Adrenal gland (tissue), 12 donors: ENCODE data around the gene CIB4. TPM values are rescaled to one million over a fixed set of nuclear protein-coding genes. Genes with fewer than 3 reads are reported as not detected.

Experiments used
- DNase-seq, 7 donors: peaks; one replicate each; pipeline ENCODE4 v3.0.0-alpha.2; 2019 to 2020
- H3K27ac ChIP-seq, 5 donors: fragments of 200-600 bp; sonication (generic) in 4 of 5; 1 replicate in 3 of 5; 2 replicates in 2 of 5; pipeline versions ENCODE4 v1.5.1 to v1.8.0; 2016 to 2020; ENCODE audit warnings: mild to moderate bottlenecking in 1 of 5
- H3K27me3 ChIP-seq: fragments of 200-600 bp; 2 replicates; pipeline ENCODE4 v1.8.0; 2021
- H3K36me3 ChIP-seq, 2 donors: fragments of 200-600 bp; replicated peaks in 1 of 2; 1 replicate in 1 of 2; 2 replicates in 1 of 2; pipeline versions ENCODE4 v1.5.1 to v1.8.0; 2018 to 2022
- H3K4me1 ChIP-seq, 2 donors: fragments of 200-600 bp; replicated peaks in 1 of 2; 1 replicate in 1 of 2; 2 replicates in 1 of 2; pipeline versions ENCODE4 v1.5.1 to v1.8.0; 2018 to 2021
- H3K4me3 ChIP-seq, 4 donors: fragments of 200-600 bp; sonication (generic) in 3 of 4; one replicate each; pipeline ENCODE4 v1.5.1; 2016 to 2018
- H3K9me3 ChIP-seq, 3 donors: fragments of 200-600 bp; sonication (generic) in 1 of 3; replicated peaks in 1 of 3; 1 replicate in 2 of 3; 2 replicates in 1 of 3; pipeline versions ENCODE4 v1.5.1 to v1.8.0; 2016 to 2021
- POLR2A ChIP-seq, 2 donors: fragments of 450-650 bp; IDR thresholded peaks; one replicate each; pipeline ENCODE4 v1.6.1; 2017; ENCODE audit warnings: antibody characterized with exemption in 2 of 2, mild to moderate bottlenecking in 2 of 2, moderate library complexity in 1 of 2
- WGBS, 4 donors: extraction: QIAGEN DNeasy Blood & Tissue Kit in 2 of 4; methylation state at CpG; one replicate each; pipeline versions ENCODE4 v1.1.5 to v1.1.7; 2013 to 2017; 5-methylcytosine and 5-hydroxymethylcytosine counted together
- intact Hi-C, 2 donors: fragments of 100-400 bp; cut with DNase I; formaldehyde crosslinking; loops; one replicate each; pipeline versions ENCODE4 v1.14.1 to v1.15.0; 2022 to 2023
- polyA plus RNA-seq, 3 donors: library from polyadenylated mRNA; stranded (reverse); fragments of 200-250 nt in 2 of 3; fragments of 350-450 nt in 1 of 3; fragmentation: Illumina TruSeq in 1 of 3; extraction: RNeasy Lipid Tissue Mini Kit (QIAGEN cat#74804) in 1 of 3; gene quantifications; one replicate each; pipeline ENCODE4 v1.2.3, GENCODE V29; 2013 to 2014
- total RNA-seq, 9 donors: library from RNA; depleted of rRNA in 4 of 9; stranded (reverse); fragments of >200 nt in 4 of 9; fragments of 120-200 nt in 1 of 9; fragmentation: NEBNext Ultra II Directional in 1 of 9; extraction: Animal tissue kit (Norgen Biotek cat#: 25700) in 1 of 9; gene quantifications; one replicate each; pipeline versions ENCODE4 v1.1.0 to v1.2.4, GENCODE V29; 2013 to 2023
- TF ChIP-seq, protein P1 (sequence below), 6 experiments: fragments of 450-650 bp in 4 of 6; fragments of 200-600 bp in 2 of 6; sonication (generic) in 1 of 6; IDR thresholded peaks; 1 replicate in 5 of 6; 2 replicates in 1 of 6; pipeline versions ENCODE4 v1.5.1 to v1.8.0; 2016 to 2021; ENCODE audit warnings: antibody characterized with exemption in 6 of 6, mild to moderate bottlenecking in 2 of 6, moderate library complexity in 1 of 6
- donor health status: healthy with polysubstance abuse.
- donor health status: Bipolar disorder and iron deficiency.
- donor health status: DM: yes; HTN: yes; CAD: no.
- donor health status: DM: no; HTN: no; CAD: no.
- donor health status: DM: no; HTN: no; CAD: no.
- donor health status: DM: yes; HTN: yes; CAD: no.

CIB4 gene
- total and polyA plus RNA-seq, 12 donors, result 2.2 to 10.1 (median 3.5) TPM; not detected in 2

DNA sequence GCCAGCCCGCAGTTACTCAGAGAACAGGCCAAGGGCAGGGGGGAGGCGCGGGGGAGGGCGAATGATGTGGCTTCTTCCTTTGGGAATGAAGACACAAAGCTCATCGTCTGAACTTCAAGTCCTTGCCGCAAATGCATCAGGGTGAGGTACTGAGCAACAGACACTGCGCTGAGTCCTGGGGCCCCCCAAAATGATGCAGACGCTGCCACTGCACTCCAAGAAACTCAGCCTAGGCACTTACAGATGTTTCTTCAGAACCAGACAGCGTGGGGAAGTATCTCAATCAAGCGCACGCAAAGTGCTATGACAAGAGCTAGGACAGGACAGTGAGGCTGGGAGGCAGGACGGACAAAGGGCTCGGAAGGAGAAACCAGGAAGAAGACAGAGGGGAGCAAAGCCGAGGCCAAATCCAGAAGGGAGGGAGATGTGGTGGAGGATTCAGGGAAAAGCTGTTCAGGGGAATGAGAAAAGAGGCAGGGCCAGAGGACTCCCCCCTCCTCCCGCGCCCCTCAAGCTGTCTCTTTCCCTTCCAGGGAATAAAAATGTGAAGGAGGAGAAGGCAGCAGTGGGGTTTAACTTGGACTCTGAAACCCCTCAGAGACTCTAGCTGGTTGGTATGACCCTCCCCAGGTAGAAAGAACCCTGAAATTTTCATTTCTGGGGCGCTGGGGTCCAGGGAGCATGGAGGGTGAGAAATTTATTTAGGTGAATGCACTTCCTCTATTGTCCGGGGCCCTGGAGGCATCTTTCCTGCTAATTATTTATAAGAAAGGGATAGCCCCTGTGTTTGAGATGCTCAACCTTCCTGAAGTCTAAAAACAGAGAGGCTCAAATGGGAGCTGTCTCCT, 34.9 kb downstream of the CIB4 start:
- Histone ChIP-seq H3K36me3 (no peaks in the 10 kb centered on the region), H3K27me3 (no peaks in the 10 kb centered on the region), H3K27ac (peak overlapping the region; percentile 13 to 87 (median 78)), H3K4me3 (no peak overlapping the region), H3K4me1 (peaks cover 10 to 16% of the 10 kb centered on the region in 2 donors), H3K9me3 (no peaks in the 10 kb centered on the region)
- intact Hi-C loops, result loop anchor here (5.0 kb wide), 1 partner anchor 136 kb away; no protein-coding TSS in a partner anchor
- peak; percentile 86 to 95 (median 92) for DNase-seq
- WGBS, 4 donors, result 48 to 57% (median 53%) methylated on average over 11 to 18 of the region's 18 CpGs
- TF ChIP-seq, protein P1, sequence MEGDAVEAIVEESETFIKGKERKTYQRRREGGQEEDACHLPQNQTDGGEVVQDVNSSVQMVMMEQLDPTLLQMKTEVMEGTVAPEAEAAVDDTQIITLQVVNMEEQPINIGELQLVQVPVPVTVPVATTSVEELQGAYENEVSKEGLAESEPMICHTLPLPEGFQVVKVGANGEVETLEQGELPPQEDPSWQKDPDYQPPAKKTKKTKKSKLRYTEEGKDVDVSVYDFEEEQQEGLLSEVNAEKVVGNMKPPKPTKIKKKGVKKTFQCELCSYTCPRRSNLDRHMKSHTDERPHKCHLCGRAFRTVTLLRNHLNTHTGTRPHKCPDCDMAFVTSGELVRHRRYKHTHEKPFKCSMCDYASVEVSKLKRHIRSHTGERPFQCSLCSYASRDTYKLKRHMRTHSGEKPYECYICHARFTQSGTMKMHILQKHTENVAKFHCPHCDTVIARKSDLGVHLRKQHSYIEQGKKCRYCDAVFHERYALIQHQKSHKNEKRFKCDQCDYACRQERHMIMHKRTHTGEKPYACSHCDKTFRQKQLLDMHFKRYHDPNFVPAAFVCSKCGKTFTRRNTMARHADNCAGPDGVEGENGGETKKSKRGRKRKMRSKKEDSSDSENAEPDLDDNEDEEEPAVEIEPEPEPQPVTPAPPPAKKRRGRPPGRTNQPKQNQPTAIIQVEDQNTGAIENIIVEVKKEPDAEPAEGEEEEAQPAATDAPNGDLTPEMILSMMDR (IDR thresholded peaks at IDR 0.05), result no peak
- peak in 1 of 2 donors; percentile 54 for TF ChIP-seq POLR2A (IDR thresholded peaks at IDR 0.05)

DNA sequence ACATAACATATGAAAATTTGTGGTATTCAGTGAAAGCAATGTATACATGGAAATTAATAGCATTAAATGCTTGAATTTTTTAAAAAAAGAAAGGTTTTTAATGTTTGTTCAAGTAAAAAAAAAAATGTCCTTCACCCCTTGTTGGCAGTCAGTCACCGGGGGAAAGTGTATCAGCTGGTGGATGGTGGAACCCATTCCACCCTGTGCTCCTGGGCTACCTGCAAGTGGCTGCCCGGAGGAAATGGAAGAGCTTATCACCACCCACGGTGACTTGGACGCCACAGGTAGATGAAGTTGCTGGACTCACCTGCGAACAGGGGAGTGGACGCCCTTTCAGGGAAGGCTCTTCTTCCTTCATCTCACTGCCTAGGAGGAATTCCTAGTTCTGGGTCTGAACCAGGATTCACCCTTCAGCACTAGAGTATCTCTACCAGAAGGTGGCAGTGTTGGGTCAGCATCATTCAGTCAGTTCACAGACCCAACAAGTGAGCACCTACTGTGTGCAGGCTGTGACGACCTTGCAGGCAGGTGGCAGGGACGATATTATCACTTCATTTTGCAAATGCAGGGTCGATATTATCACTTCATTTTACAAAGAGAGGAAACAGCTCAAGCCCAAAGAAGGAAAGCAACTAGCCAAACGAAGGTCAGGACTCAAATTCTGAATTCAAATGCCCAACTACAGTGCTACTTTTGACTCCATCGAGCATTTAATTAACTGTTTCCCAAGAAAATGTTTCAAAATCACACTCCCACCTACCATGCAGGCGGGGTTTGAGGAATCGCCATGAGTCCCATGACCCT, 35.8 kb downstream of the CIB4 start:
- DNase-seq, result peak; percentile 48 to 77 (median 70)
- H3K4me1 ChIP-seq, result peaks cover 10 to 13% of the 10 kb centered on the region in 2 donors
- no peaks in the 10 kb centered on the region for H3K9me3 ChIP-seq
- peak overlapping the region; percentile 13 to 87 (median 78) for H3K27ac ChIP-seq
- no peaks in the 10 kb centered on the region for H3K27me3 ChIP-seq
- H3K4me3 ChIP-seq, result no peak overlapping the region
- TF ChIP-seq POLR2A (IDR thresholded peaks at IDR 0.05), result no peak
- TF ChIP-seq, protein P1 (IDR thresholded peaks at IDR 0.05), result peak; percentile 80 to 98 (median 94)
- no peaks in the 10 kb centered on the region for H3K36me3 ChIP-seq
- 17 to 22% (median 18%) methylated on average over 12 to 13 of the region's 13 CpGs for WGBS, 4 donors
- intact Hi-C loops, result loop anchor here (5.0 kb wide), 1 partner anchor 137 kb away; no protein-coding TSS in a partner anchor

DNA sequence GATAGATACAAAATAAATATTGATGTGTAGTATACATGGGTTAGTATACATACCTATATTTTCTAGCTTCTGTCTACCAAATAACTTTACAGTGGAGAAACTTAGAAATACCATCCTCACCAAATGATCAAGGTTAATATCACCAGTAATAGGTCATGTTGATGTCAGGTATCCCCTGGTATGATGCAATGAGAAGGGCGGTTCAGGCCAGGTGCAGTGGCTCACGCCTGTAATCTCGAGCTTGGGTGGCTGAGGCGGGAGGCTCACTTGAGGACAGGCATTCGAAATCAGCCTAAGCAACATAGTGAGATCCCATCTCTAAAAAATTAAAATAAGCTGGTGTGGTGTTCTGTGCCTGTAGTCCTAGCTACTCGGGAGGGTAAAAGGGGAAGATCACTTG, 38.6 kb downstream of the CIB4 start:
- peaks cover 20 to 22% of the 10 kb centered on the region in 2 donors for H3K4me1 ChIP-seq
- no peak overlapping the region for H3K27ac ChIP-seq
- DNase-seq, result no peak
- intact Hi-C loops, result no loop called here
- H3K9me3 ChIP-seq, result no peaks in the 10 kb centered on the region
- H3K4me3 ChIP-seq, result no peak overlapping the region
- no peaks in the 10 kb centered on the region for H3K27me3 ChIP-seq
- 86 to 92% (median 89%) methylated on average over 6 of the region's 6 CpGs for WGBS, 4 donors
- TF ChIP-seq, protein P1 (IDR thresholded peaks at IDR 0.05), result no peak
- no peak for TF ChIP-seq POLR2A (IDR thresholded peaks at IDR 0.05)
- no peaks in the 10 kb centered on the region for H3K36me3 ChIP-seq

GRCh38 chr2:26599387-26599786, 41.8 kb downstream of the CIB4 start:
- DNase-seq, result no peak
- 87 to 96% (median 94%) methylated on average over 2 of the region's 2 CpGs for WGBS, 4 donors
- no peaks in the 10 kb centered on the region for H3K9me3 ChIP-seq
- TF ChIP-seq, protein P1 (IDR thresholded peaks at IDR 0.05), result no peak
- no peak for TF ChIP-seq POLR2A (IDR thresholded peaks at IDR 0.05)
- peaks cover 17 to 21% of the 10 kb centered on the region in 2 donors for H3K4me1 ChIP-seq
- intact Hi-C loops, result no loop called here
- no peaks in the 10 kb centered on the region for H3K36me3 ChIP-seq
- H3K4me3 ChIP-seq, result no peak overlapping the region
- H3K27me3 ChIP-seq, result no peaks in the 10 kb centered on the region
- H3K27ac ChIP-seq, result peak overlapping the region in 1 of 5 donors; percentile 79
